HEK293T (cell line): ENCODE measurements around the gene LDHAL6A.
A peak's percentile ranks its signal among the peaks of the same experiment; 100 is the strongest.

Source experiments
- CTCF ChIA-PET: fragments of 350-600 bp; formaldehyde crosslinking; extraction: SDS; loops from one replicate; lab custom pipeline; 2021; ENCODE audit warnings: antibody characterized with exemption, inconsistent platforms; lab: Yijun Ruan, JAX
- POLR2A ChIA-PET: fragments of 350-600 bp; formaldehyde crosslinking; extraction: SDS; loops from one replicate; lab custom pipeline; 2020; ENCODE audit warnings: antibody characterized with exemption, inconsistent platforms; lab: Yijun Ruan, JAX
- DNase-seq: peaks from one replicate; pipeline ENCODE4 v3.0.0; 2012; ENCODE audit warnings: mixed read lengths; ENCODE audit errors: extremely low spot score
- ARNT ChIP-seq: fragments of 450-650 bp; IDR thresholded peaks from 2 replicates; pipeline ENCODE4 v1.6.1; 2017; ENCODE audit warnings: mild to moderate bottlenecking
- BHLHE40 ChIP-seq: fragments of 450-650 bp; IDR thresholded peaks from 2 replicates; pipeline ENCODE4 v1.6.1; 2016; ENCODE audit warnings: mild to moderate bottlenecking, moderate library complexity, borderline replicate concordance
- CTBP1 ChIP-seq: fragments of 450-650 bp; IDR thresholded peaks from 2 replicates; pipeline ENCODE4 v1.6.1; 2016; ENCODE audit warnings: borderline replicate concordance
- ELF4 ChIP-seq: fragments of 450-650 bp; IDR thresholded peaks from 2 replicates; pipeline ENCODE4 v1.6.1; 2017; ENCODE audit warnings: antibody characterized with exemption
- FOXA1 ChIP-seq: fragments of 450-650 bp; IDR thresholded peaks from 2 replicates; pipeline ENCODE4 v1.6.1; 2016; ENCODE audit warnings: mild to moderate bottlenecking
- FOXK2 ChIP-seq: fragments of 450-650 bp; IDR thresholded peaks from 2 replicates; pipeline ENCODE4 v1.6.1; 2016; ENCODE audit warnings: mild to moderate bottlenecking
- FOXM1 ChIP-seq: fragments of 450-650 bp; IDR thresholded peaks from 2 replicates; pipeline ENCODE4 v1.6.1; 2017; ENCODE audit warnings: mild to moderate bottlenecking, borderline replicate concordance
- HDGF ChIP-seq: fragments of 450-650 bp; IDR thresholded peaks from 2 replicates; pipeline ENCODE4 v1.6.1; 2017; ENCODE audit warnings: antibody characterized with exemption, borderline replicate concordance
- L3MBTL2 ChIP-seq: fragments of 450-650 bp; conservative IDR thresholded peaks from 2 replicates; pipeline ENCODE4 v1.6.1; 2016; ENCODE audit warnings: mild to moderate bottlenecking
- LEF1 ChIP-seq: fragments of 450-650 bp; IDR thresholded peaks from 2 replicates; pipeline ENCODE4 v1.6.1; 2017; ENCODE audit warnings: mild to moderate bottlenecking, borderline replicate concordance
- NFRKB ChIP-seq: fragments of 450-650 bp; IDR thresholded peaks from 2 replicates; pipeline ENCODE4 v1.6.1; 2016; ENCODE audit warnings: mild to moderate bottlenecking, moderate library complexity
- SP1 ChIP-seq: fragments of 450-650 bp; IDR thresholded peaks from 2 replicates; pipeline ENCODE4 v1.6.1; 2017
- SUZ12 ChIP-seq: fragments of 450-650 bp; IDR thresholded peaks from 2 replicates; pipeline ENCODE4 v1.6.1; 2016; ENCODE audit warnings: mild to moderate bottlenecking
- TARDBP ChIP-seq: fragments of 450-650 bp; IDR thresholded peaks from 2 replicates; pipeline ENCODE4 v1.6.1; 2016
- ZNF384 ChIP-seq: fragments of 450-650 bp; IDR thresholded peaks from 2 replicates; pipeline ENCODE4 v1.6.1; 2016
- TF ChIP-seq, protein P1 (sequence below): fragments of 450-650 bp; IDR thresholded peaks from 2 replicates; pipeline ENCODE4 v1.6.1; 2016

Gene LDHAL6A

DNA sequence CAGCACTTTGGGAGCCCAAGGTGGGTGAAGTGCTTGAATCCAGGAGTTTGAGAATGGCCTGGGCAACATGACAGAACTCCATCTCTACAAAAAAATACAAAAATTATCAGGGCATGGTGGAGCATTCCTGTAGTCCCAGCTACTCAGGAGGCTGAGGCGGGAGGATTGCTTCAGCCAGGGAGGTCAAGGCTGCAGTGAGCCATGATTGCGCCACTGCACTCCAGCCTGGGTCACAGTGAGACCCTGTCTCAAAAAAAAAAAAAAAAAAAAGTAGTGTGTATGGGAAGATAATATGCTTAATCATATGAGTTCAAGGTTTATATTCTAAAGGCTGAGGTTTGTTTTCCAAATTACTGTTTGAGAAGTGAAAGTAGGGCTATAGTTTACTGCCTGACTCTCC, 10.7 kb downstream of the LDHAL6A start:
- TF ChIP-seq NFRKB (no peak), FOXM1 (no peak), FOXA1 (no peak), ELF4 (no peak), L3MBTL2 (no peak), SP1 (no peak), FOXK2 (no peak), ZNF384 (no peak), HDGF (no peak), CTBP1 (no peak), TARDBP (no peak), ARNT (no peak), SUZ12 (no peak), LEF1 (no peak), BHLHE40 (no peak)
- TF ChIP-seq, protein P1, sequence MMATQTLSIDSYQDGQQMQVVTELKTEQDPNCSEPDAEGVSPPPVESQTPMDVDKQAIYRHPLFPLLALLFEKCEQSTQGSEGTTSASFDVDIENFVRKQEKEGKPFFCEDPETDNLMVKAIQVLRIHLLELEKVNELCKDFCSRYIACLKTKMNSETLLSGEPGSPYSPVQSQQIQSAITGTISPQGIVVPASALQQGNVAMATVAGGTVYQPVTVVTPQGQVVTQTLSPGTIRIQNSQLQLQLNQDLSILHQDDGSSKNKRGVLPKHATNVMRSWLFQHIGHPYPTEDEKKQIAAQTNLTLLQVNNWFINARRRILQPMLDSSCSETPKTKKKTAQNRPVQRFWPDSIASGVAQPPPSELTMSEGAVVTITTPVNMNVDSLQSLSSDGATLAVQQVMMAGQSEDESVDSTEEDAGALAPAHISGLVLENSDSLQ = no peak
- POLR2A ChIA-PET = no interaction called here
- CTCF ChIA-PET = no interaction called here
- no peak for DNase-seq

DNA sequence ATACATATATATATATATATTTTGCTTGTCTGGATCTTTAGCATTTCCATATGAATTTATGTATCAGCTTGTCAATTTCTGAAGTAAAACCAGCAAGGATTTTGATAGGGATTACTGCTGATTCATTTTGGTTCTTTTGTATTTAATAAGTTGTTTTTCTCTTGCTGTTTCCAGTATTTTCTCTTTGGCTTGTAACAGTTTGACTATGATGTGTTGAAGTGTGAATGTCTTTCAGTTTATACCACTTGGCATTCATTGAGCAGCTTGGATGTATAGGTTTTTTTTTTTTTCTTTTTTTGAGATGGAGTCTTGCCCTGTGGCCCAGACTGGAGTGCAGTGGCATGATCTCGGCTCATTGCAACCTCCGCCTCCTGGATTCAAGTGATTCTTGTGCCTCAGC, 12.4 kb downstream of the LDHAL6A start:
- TF ChIP-seq ELF4 (no peak), NFRKB (no peak), L3MBTL2 (no peak), SP1 (no peak), BHLHE40 (no peak)
- CTCF ChIA-PET = no interaction called here
- POLR2A ChIA-PET = no interaction called here
- no peak for DNase-seq

DNA sequence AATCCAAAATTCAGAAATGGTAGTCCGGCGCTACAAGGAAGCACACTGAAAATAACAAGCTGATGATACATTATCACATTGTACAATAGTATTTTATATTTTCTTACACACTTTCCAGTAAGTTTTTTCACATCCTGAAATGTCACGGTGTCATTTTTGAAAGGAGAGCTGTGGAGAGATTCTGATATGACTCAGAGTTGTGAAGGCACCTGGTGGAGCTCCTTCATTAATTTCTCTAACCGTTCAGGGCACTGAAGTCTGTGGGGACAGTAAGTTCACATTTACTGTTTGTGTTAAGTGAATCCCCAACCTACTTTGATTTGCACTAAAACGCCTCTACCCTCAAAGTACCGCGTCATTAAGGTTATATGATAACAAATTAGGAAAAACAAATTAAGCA, 13.3 kb downstream of the LDHAL6A start:
- TF ChIP-seq NFRKB (no peak), BHLHE40 (no peak), CTBP1 (no peak), SUZ12 (no peak), ELF4 (no peak), LEF1 (no peak), HDGF (no peak), FOXK2 (no peak), FOXM1 (no peak), FOXA1 (no peak), ARNT (no peak), ZNF384 (no peak), L3MBTL2 (no peak), TARDBP (no peak), SP1 (no peak)
- TF ChIP-seq, protein P1 = no peak
- ChIA-PET POLR2A (no interaction called here), CTCF (no interaction called here)
- no peak for DNase-seq

DNA sequence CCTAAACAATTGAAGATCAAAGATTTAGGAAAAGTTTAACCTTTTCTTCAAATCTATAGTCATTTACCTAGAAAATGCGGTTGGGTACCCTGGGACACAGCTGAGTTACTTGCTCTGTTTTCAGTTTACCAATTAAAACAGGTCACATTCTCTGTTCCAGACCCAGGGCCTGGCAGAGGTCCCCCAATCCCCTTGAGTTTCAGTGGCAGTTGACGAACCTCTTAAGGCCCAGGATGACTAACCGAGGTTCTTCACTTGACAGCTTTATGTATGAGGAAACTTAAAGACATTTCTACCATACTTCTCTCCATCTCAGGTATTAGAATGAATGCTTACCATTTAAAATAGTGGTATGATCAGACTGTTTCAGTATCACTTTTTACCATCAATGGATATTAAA, 16.3 kb downstream of the LDHAL6A start:
- ChIA-PET POLR2A (no interaction called here), CTCF (no interaction called here)
- DNase-seq = no peak
- TF ChIP-seq NFRKB (no peak), LEF1 (no peak), SUZ12 (no peak), ELF4 (no peak), SP1 (no peak), ARNT (no peak), FOXK2 (no peak), ZNF384 (no peak), FOXA1 (no peak), L3MBTL2 (no peak)
- TF ChIP-seq, protein P1 = no peak

DNA sequence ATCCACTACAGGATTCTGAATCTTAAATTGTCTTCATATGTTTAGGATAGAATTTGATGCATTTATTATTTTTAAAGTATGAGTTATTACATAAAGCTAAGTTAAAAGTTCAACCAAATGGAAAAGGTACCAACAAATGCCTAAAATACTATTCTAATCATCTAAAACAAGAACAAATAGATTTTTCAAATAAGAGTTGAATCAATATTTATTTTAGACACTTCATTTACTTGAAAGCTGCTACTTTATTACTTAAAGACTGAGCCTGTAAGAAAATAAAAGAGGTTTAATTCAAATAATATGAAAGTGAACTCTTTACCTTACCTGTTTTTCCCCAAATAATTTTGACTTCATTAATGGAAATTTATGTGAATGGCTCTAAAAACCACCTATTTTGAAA, 16.9 kb downstream of the LDHAL6A start:
- ChIA-PET CTCF (interaction anchor here (0.7 kb wide), 1 partner anchor 301 kb away, joined by 3 read pairs; no protein-coding TSS in a partner anchor), POLR2A (no interaction called here)
- TF ChIP-seq ARNT = no peak
- no peak for TF ChIP-seq FOXK2
- DNase-seq = no peak

DNA sequence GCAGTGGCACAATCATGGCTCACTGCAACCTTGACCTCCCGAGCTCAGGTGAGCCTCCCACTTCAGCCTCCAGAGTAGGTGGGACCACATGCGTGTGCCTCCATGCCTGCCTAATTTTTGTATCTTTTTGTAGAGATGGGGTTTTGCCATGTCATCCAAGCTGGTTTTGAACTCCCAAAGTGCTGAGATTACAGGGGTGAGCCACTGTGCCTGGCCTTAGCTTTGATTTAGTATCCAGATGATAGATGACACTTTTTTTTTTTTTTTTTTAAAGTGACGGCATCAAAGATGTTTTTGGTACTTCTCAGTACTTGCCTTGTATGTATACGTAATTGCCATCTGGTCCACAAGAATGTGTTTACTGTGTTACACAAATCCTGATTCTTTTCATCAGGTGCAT, 23.4 kb downstream of the LDHAL6A start:
- TF ChIP-seq SUZ12 (no peak), ARNT (no peak), ZNF384 (0 out of 2 replicates have a peak, but pooled peaks have one; percentile 5), FOXM1 (no peak), NFRKB (no peak), BHLHE40 (no peak), SP1 (no peak)
- TF ChIP-seq, protein P1 = no peak
- DNase-seq = no peak
- CTCF ChIA-PET = no interaction called here
- POLR2A ChIA-PET = no interaction called here
